ENCODE data around the gene KIFAP3. TPM values are rescaled to one million over a fixed set of nuclear protein-coding genes. Genes with fewer than 3 reads are reported as not detected.
A peak's percentile ranks its signal among the peaks of the same experiment; 100 is the strongest.

Gene KIFAP3
- total RNA-seq, 4 donors from 2014 or later, result 9.2 to 24.6 (median 15.5) TPM

- H3K9me3 ChIP-seq, result no peaks in the 10 kb centered on the region
- H3K36me3 ChIP-seq, result no peaks in the 10 kb centered on the region
- no peaks in the 10 kb centered on the region for H3K27me3 ChIP-seq
- intact Hi-C loops (cut with DNase I), result no loop called here
- DNase-seq, result no peak
- H3K4me3 ChIP-seq, result no peak overlapping the region
- peaks cover 0 to 15% (median 0%) of the 10 kb centered on the region in 3 donors for H3K4me1 ChIP-seq
- WGBS, 2 donors, result 69 to 87% methylated on average over 1 of the region's 1 CpG
- no peak for TF ChIP-seq CTCF (IDR thresholded peaks at IDR 0.05)
- no peak for TF ChIP-seq POLR2A (IDR thresholded peaks at IDR 0.05)
- H3K27ac ChIP-seq, result no peak overlapping the region
These were observed 142.7 kb downstream of the KIFAP3 start for GRCh38 chr1:169931795-169932231.

- DNase-seq, result no peak
- WGBS, 2 donors, result 3 to 20% methylated on average over 1 of the region's 1 CpG
- H3K36me3 ChIP-seq, result peaks cover 0 to 6% (median 0%) of the 10 kb centered on the region in 3 donors
- intact Hi-C loops (cut with DNase I), result no loop called here
- H3K27me3 ChIP-seq, result no peaks in the 10 kb centered on the region
- H3K9me3 ChIP-seq, result no peaks in the 10 kb centered on the region
- no peak for TF ChIP-seq POLR2A (IDR thresholded peaks at IDR 0.05)
- peak in 1 of 6 experiments; percentile 2 for TF ChIP-seq CTCF (IDR thresholded peaks at IDR 0.05)
- no peak overlapping the region for H3K27ac ChIP-seq
- peaks cover 0 to 10% (median 0%) of the 10 kb centered on the region in 3 donors for H3K4me1 ChIP-seq
- no peak overlapping the region for H3K4me3 ChIP-seq
These were observed 145.3 kb downstream of the KIFAP3 start for GRCh38 chr1:169929210-169929526.

GRCh38 chr1:169928438-169929209 is 145.9 kb downstream of the KIFAP3 start:
- intact Hi-C loops (cut with DNase I), result no loop called here
- H3K36me3 ChIP-seq, result peaks cover 0 to 6% (median 0%) of the 10 kb centered on the region in 3 donors
- DNase-seq, result no peak

GRCh38 chr1:169925505-169926482 is 148.7 kb downstream of the KIFAP3 start:
- no peak for TF ChIP-seq POLR2A (IDR thresholded peaks at IDR 0.05)
- no peak for TF ChIP-seq CTCF (IDR thresholded peaks at IDR 0.05)
- intact Hi-C loops (cut with DNase I), result no loop called here
- Histone ChIP-seq H3K4me1 (no peaks in the 10 kb centered on the region), H3K9me3 (no peaks in the 10 kb centered on the region), H3K27ac (no peak overlapping the region), H3K4me3 (no peak overlapping the region), H3K36me3 (peaks cover 0 to 6% (median 0%) of the 10 kb centered on the region in 3 donors), H3K27me3 (no peaks in the 10 kb centered on the region)
- 83 to 85% methylated on average over 3 of the region's 3 CpGs for WGBS, 2 donors
- no peak for DNase-seq

More at GRCh38 chr1:169928438-169929209, 145.9 kb downstream of the KIFAP3 start:
- Histone ChIP-seq H3K27me3 (no peaks in the 10 kb centered on the region), H3K27ac (no peak overlapping the region), H3K4me1 (peaks cover 0 to 9% (median 0%) of the 10 kb centered on the region in 3 donors), H3K4me3 (no peak overlapping the region), H3K9me3 (no peaks in the 10 kb centered on the region)
- TF ChIP-seq POLR2A (IDR thresholded peaks at IDR 0.05) (no peak), CTCF (IDR thresholded peaks at IDR 0.05) (peak; percentile 25 to 75 (median 60))
- 28 to 30% methylated on average over 5 of the region's 6 CpGs for WGBS, 2 donors

All from esophagus squamous epithelium (tissue), 5 donors.